Measurements from ENCODE around the gene BAIAP2L1. TPM values are rescaled to one million over a fixed set of nuclear protein-coding genes. Genes with fewer than 3 reads are reported as not detected.
A peak's percentile ranks its signal among the peaks of the same experiment; 100 is the strongest.

BAIAP2L1 gene
- total RNA-seq, 1 donor from 2014 or later: 20.6 TPM

- no peak overlapping the region for H3K27ac Mint-ChIP-seq (ENCODE audit: unreplicated experiment)
- no peaks in the 10 kb centered on the region for H3K36me3 Mint-ChIP-seq (ENCODE audit: low read depth, unreplicated experiment)
- H3K9me3 Mint-ChIP-seq (ENCODE audit: unreplicated experiment): no peaks in the 10 kb centered on the region
- TF ChIP-seq, protein P1, sequence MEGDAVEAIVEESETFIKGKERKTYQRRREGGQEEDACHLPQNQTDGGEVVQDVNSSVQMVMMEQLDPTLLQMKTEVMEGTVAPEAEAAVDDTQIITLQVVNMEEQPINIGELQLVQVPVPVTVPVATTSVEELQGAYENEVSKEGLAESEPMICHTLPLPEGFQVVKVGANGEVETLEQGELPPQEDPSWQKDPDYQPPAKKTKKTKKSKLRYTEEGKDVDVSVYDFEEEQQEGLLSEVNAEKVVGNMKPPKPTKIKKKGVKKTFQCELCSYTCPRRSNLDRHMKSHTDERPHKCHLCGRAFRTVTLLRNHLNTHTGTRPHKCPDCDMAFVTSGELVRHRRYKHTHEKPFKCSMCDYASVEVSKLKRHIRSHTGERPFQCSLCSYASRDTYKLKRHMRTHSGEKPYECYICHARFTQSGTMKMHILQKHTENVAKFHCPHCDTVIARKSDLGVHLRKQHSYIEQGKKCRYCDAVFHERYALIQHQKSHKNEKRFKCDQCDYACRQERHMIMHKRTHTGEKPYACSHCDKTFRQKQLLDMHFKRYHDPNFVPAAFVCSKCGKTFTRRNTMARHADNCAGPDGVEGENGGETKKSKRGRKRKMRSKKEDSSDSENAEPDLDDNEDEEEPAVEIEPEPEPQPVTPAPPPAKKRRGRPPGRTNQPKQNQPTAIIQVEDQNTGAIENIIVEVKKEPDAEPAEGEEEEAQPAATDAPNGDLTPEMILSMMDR (IDR thresholded peaks at IDR 0.05; ENCODE audit: unreplicated experiment): no peak
- DNase-seq (ENCODE audit: low spot score): no peak
- no peaks in the 10 kb centered on the region for H3K27me3 Mint-ChIP-seq (ENCODE audit: unreplicated experiment)
- no peak overlapping the region for H3K4me3 Mint-ChIP-seq (ENCODE audit: unreplicated experiment)
- peaks cover 16% of the 10 kb centered on the region for H3K4me1 Mint-ChIP-seq (ENCODE audit: unreplicated experiment)
These were observed 26.6 kb downstream of the BAIAP2L1 start for GRCh38 chr7:98374285-98374680.

DNA sequence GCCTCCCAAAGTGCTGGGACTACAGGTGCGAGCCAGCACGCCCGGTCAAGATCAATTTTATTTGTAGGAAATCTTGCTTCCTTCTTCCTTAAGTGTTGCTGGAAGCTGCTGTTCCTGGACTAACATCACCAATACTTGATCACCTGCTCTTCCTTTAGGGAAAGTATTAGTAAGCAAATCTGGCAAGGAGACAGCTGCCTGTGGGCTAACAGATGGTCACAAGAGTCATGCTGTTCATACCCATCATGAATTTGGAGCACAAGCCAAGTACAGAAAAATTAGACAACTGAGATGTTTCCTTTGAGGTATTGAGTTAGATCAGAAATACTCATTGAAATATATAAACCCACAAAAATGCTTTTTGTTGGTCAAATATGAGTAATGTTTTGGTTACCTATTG is 27.9 kb downstream of the BAIAP2L1 start:
- H3K27me3 Mint-ChIP-seq (ENCODE audit: unreplicated experiment): no peaks in the 10 kb centered on the region
- H3K9me3 Mint-ChIP-seq (ENCODE audit: unreplicated experiment): no peaks in the 10 kb centered on the region
- H3K36me3 Mint-ChIP-seq (ENCODE audit: low read depth, unreplicated experiment): no peaks in the 10 kb centered on the region
- TF ChIP-seq, protein P1 (IDR thresholded peaks at IDR 0.05; ENCODE audit: unreplicated experiment): no peak
- no peak for DNase-seq (ENCODE audit: low spot score)
- no peak overlapping the region for H3K27ac Mint-ChIP-seq (ENCODE audit: unreplicated experiment)
- peaks cover 20% of the 10 kb centered on the region for H3K4me1 Mint-ChIP-seq (ENCODE audit: unreplicated experiment)
- no peak overlapping the region for H3K4me3 Mint-ChIP-seq (ENCODE audit: unreplicated experiment)

DNA sequence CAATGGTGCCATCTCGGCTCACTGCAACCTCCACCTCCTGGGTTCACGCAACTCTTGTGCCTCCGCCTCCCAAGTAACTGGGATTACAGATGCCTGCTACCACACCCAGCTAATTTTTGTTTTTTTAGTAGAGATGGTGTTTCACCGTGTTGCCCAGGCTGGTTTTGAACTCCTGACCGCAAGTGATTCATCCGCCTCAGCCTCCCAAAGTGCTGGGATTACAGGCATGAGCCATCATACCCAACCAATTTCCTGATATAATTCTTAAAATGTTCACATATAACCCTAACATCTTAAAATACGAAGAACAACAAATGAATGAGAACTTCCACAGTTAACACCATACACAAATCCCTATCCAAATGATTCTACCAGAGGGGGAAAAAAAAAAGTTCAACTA is 31.2 kb downstream of the BAIAP2L1 start:
- Mint-ChIP-seq H3K4me3 (ENCODE audit: unreplicated experiment) (no peak overlapping the region), H3K27me3 (ENCODE audit: unreplicated experiment) (no peaks in the 10 kb centered on the region), H3K36me3 (ENCODE audit: low read depth, unreplicated experiment) (peaks cover 11% of the 10 kb centered on the region), H3K27ac (ENCODE audit: unreplicated experiment) (peak overlapping the region; percentile 93), H3K9me3 (ENCODE audit: unreplicated experiment) (no peaks in the 10 kb centered on the region), H3K4me1 (ENCODE audit: unreplicated experiment) (peaks cover 32% of the 10 kb centered on the region)
- TF ChIP-seq, protein P1 (IDR thresholded peaks at IDR 0.05; ENCODE audit: unreplicated experiment): no peak
- DNase-seq (ENCODE audit: low spot score): no peak

DNA sequence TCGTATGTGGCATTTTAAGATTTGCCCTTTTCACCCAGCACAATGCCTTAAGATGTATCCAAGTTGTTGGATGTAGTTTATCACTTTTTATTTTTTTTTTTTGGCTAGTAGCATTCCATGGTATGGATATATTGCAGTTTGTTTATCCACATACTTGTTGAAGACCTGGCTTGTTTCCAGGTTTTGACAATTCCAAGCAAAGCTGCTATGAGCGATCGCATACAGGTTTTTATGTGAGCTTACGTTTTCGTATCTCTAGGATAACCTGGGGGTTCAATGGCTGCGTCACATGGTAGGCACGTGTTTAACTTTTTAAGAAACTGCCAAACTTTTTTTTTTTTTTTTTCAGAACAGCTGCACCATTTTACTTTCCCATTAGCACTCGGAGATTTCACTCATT is 32.2 kb downstream of the BAIAP2L1 start:
- Mint-ChIP-seq H3K4me3 (ENCODE audit: unreplicated experiment) (no peak overlapping the region), H3K36me3 (ENCODE audit: low read depth, unreplicated experiment) (peaks cover 11% of the 10 kb centered on the region), H3K9me3 (ENCODE audit: unreplicated experiment) (no peaks in the 10 kb centered on the region), H3K27me3 (ENCODE audit: unreplicated experiment) (no peaks in the 10 kb centered on the region), H3K27ac (ENCODE audit: unreplicated experiment) (peak overlapping the region; percentile 93), H3K4me1 (ENCODE audit: unreplicated experiment) (peaks cover 31% of the 10 kb centered on the region)
- TF ChIP-seq, protein P1 (IDR thresholded peaks at IDR 0.05; ENCODE audit: unreplicated experiment): no peak
- no peak for DNase-seq (ENCODE audit: low spot score)

DNA sequence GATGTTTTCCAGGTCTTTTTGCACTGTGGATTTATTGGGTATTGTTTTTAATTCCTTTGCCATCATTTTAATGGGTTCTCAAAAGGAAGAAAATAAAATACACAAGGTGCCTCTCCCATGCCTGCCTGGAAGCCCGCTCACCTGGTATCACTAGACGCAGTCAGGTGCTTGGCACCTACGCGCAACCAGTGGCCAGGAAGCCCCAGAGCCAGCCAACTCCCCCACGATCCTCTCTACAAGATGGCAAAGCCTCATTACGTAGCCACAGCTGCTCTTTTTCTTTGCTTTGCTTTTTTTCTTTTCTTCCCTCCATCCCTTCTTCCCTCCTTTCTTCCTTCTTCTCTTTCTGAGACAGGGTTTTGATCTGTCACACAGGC is 34.3 kb downstream of the BAIAP2L1 start:
- Mint-ChIP-seq H3K27me3 (ENCODE audit: unreplicated experiment) (no peaks in the 10 kb centered on the region), H3K9me3 (ENCODE audit: unreplicated experiment) (no peaks in the 10 kb centered on the region), H3K4me1 (ENCODE audit: unreplicated experiment) (peaks cover 20% of the 10 kb centered on the region), H3K4me3 (ENCODE audit: unreplicated experiment) (no peak overlapping the region), H3K36me3 (ENCODE audit: low read depth, unreplicated experiment) (peaks cover 11% of the 10 kb centered on the region), H3K27ac (ENCODE audit: unreplicated experiment) (peak overlapping the region; percentile 68)
- TF ChIP-seq, protein P1 (IDR thresholded peaks at IDR 0.05; ENCODE audit: unreplicated experiment): no peak
- DNase-seq (ENCODE audit: low spot score): no peak
